NK-92 (cell line): Measurements from ENCODE around the gene STAT3.
"Not testable (repeated sequence)": the region's sequence is repeated elsewhere in the genome, so short reads cannot be mapped to it uniquely, and the experiment has no call there.

Source experiments
- DNase-seq: peaks from one replicate; lab custom pipeline; 2025; ENCODE audit not compliant: unreplicated experiment; lab: John Stamatoyannopoulos, UW

The STAT3 gene

DNA sequence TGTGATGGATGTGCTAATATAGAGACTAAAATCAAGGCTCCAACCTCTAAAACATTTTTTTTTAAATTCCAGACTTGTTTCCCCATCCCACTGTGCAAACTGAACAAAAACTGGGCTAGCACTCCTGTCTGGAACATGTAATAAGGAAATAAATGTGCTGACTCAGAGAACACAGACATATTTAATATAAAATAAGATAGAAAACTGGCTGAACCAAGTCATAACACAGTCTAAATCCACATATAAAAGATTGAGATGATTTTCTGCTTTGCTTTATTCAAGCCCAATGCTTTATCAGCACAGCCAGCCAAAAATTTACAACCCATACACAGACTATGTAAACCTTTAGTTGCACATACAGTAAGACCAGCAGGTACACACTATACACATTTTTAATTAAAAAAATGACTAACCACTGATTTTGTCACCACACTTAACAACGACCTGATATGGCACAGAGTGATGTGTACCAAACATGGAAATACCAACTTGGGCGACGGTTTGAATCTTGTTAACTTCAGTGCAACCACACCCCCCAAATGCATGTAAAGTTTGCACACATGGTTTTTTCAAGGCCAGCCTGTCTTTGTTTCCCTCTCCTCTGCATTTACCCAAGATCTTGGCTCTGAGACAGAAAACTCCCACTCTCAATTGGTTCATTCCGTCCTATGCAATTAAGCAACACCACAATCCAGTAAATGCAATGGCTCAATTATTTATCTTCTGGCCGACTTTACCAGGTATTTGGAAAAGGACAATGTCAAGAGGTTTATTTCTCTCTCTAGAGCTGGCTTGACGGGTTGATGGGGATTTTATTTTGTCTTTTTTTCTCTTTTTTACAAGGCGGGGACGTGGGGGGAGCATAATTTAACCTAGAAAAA, 1.2 kb downstream of the STAT3 start:
- no peak for DNase-seq

DNA sequence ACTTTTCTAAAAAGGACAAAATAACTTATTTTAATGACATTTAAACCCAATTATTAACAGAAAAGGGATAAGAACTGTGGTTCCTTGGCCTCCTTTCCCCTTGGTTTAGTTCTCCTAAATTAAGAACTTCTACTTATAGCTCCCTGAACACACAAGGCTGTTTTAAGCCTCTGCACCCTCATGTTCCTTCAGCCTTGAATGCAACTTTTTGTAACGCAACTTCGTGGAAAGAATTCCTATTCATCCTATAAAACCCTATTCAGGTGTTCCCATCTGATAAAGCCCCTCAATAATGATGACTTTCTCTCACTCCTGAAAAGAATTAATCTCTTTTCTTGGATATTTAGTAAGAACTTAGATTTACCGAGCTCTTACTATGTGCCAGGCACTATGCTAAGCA, 6.3 kb downstream of the STAT3 start:
- DNase-seq, result no peak

DNA sequence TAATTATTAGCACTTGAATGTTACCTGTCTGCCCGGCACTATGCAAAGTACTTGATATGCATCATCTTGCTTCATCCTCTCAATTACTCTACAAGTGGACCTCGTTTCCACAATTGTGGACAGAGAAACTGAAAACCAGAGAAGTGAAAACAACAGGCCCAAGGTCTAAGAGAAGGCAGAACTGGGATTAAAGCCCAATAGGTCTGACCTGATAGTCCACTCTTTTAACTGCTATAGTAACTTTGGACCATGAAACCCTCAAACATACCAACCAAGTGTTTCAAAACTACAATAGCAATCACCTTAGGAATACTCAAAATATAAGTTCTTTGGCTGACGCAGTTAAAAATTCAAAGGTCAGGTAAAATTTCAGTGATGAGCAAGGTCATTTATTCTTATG, 7.3 kb downstream of the STAT3 start:
- no peak for DNase-seq

DNA sequence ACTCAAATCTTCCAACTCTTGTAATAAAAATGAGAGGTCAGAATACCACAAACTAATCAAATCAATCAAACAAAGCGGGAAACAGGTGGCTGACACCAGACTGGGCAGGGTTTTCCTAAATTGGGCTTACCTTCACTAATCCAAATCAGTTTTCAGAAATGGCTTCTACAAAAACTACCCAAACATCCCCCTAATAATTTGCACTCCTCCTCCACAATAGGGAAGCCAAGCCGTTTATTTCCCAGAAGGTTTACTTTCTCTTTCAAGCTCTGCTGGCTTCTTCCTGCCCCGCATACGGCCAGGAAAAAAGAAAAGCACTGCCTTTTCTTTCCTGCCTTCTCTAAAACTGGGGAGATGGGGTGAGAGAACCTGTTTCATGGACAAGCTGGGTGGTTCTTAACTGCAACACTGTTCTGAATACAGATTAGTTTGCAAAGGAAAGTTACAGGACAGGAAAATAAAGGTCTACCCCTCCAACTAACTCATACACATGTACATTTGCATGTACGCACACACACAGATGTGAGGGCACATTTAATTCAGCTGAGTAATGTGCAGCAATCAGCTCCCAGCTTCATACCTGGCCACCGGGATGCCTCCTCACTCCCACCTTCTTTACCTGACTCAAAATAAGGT, 9.2 kb downstream of the STAT3 start:
- no peak for DNase-seq

DNA sequence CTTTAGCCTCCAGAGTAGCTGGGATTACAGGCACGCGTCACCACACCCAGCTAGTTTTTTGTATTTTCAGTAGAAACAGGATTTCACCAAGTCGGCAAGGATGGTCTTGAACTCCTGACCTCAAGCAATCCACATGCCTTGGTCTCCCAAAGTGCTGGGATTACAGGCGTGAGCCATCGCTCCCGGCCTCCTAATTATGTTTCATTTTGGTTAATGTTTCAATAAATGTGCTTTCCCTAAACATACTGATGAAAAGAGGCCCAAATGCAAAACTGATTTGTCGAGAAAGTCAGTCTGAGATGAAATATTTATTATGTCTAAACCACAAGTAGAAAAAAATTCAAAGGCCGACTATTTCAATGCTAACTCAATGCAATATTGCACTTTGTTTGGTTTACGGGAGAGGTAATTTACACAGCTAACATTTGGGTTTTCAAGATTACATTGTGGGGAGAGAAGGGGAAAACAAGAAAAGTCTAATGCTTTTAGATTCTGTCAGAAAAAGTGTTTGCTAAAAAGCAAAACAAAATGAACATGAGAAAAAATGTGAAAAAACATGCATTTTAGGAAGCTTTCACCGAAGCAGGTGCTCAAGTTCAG, 9.8 kb downstream of the STAT3 start:
- DNase-seq, result no peak

DNA sequence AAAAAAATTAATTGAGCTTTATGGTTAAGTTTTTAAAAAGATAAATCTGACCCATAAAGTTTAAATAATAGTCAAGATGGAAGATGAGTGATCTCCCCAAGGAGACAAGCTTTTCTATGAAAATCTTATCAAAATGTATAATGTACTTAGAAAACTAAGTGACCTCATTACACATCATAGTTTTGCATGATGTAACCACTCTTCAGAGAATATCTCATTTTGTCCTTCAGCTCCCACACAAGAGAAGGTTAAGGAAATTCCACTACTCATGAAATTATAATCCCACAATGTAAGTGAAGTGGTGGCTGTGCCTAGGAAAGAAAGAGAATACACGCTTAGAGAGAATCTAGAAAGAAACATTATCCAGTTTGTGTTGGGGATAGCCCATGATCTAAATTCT, 14.3 kb downstream of the STAT3 start:
- no peak for DNase-seq

DNA sequence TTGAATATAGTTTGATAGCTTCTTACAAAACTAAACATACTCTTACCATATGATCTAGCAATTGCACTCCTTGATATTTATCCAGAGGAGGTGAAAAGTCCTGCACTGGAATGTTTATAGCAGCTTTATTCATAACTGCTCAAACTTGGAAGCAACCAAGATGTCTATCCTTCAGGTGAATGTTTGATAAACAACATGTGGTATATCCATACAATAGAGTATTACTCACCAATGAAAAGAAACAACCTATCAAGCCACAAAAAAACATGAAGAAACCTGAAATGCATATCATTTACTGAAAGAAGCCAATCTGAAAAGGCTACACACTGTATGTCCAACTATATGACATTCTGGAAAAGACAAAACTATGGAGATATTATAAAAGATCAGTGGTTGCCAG, 16.1 kb downstream of the STAT3 start:
- no peak for DNase-seq

DNA sequence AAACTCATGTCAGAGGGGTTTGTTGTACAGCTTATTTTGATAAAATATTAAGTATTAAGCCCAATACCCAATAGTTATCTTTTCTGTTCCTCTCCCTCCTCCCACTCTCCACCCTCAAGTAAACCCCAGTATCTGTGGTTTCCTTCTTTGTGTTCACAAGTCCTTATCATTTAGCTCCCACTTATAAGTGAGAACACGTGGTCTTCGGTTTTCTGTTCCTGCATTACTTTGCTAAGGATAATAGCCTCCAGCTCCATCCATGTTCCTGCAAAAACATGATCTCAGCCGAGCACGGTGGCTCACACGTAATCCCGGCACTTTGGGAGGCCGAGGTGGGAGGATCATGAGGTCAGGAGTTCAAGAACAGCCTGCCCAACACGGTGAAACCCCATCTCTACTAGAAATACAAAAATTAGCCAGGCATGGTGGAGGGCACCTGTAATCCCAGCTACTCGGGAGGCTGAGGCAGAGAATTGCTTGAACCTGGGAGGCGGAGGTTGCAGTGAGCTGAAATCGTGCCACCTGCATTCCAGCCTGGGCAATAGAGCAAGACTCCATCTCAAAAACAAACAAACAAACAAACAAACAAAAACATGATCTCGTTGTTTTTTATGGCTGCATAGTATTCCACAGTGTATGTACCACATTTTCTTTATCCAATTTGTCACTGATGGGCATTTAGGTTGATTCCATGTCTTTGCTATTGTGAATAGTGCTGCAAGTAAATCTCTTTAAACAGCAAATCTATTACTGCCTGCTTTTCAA, 19.3 kb downstream of the STAT3 start:
- DNase-seq, result not testable (repeated sequence)

DNA sequence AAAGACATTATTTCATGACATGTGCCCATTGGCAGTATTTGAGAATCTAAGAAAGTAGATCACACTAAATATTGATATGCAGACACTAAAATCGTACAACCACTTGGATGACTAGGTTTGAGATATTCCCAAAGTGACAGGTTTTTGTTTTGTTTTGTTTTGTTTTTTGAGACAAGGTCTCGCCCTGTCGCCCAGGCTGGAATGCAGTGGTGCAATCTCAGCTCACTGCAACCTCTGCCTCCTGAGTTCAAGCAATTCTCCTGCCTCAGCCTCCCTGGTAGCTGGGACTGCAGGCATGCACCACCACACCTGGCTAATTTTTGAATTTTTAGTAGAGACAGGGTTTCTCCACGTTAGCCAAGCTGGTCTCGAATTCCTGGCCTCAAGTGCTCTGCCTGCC, 19.9 kb downstream of the STAT3 start:
- DNase-seq, result not testable (repeated sequence)

DNA sequence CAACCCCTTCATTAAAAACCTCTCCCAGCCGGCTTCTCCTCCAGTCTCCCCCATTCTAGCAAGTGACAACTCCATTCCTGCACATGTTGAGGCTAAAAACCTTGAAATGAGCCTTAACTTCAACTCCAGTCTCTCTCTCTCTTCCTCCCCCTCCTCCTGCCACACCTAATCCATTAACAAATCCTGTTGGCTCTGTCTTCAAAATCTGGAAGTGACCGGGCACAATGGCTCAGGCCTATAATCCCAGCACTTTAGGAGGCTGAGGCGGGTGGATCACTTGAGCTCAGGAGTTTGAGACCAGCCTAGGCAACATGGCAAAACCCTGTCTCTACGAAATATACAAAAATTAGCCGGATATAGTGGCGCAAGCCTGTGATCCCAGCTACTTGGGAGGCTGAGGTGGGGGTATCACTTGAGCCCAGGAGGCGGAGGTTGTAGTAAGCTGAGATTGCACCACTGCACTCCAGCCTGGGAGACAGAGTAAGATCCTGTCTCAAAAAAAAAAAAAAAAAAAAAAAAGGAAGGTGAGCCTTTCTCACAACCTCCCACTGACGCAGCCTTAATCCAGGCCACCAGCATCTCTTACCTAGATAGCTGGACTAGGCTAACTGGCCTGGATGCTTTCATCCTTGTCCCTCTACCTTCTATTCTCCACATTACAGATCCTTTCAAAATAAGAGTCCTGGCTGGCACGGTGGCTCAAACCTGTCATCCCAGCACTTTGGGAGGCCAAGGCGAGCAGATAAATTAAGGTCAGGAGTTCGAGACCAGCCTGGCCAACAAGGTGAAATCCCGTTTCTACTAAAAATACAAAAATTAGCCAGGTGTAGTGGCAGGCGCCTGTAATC, 21.8 kb downstream of the STAT3 start:
- not testable (repeated sequence) for DNase-seq

DNA sequence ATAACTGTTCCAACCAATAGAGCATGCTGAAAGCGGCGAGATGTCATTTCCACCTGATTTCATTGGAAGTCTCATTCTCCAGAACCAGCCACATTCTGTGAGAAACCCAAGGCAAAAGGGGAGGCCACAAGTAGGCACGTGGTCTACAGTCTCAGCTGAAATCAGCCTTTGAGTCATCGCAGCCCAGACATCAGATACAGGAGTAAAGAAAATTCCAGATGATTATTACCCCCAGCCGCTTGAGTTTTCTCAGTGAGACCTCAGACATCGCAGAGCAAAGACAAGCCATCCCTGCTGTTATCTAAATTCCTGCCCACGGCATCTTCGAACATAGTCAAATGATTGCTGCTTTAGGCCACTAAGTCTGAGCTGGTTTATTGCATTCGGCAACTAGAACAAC, 23.1 kb downstream of the STAT3 start:
- no peak for DNase-seq

DNA sequence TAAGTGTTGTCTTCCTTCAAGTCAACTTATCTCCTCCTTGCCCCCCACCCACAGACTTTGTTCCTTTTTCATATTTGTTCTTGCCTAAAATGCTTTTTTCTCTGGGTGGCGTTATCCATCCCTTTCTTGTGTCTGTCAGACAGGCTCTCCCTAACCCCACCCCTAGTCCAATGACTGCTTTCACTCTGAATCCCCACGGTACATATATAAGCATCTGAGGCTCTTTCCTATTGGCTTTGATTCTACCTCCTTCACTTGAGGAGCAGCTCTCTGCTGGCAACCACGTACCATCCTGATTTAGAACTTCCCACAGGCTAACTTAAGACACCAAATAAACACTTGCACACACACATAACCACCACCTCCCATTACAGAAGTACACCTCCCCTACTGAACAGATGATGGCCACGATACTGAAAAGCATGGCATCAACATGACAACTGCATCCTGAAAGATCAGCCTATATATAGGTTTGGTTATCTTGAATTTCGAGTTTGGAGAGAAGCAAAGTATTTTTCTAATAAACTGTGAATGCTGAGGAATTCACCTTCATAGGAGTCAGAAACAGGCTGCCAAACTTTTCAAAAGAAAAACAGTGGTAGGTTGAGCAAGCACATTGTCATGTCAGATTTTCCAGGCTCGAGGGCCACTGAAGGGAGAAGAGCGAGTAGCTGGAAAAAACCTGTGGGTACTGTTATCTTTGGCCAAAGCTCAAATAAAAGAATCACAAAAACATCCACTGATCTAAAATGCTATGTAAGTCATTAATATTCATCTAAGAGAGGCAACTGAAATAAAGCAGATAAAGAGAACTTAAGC, 24.3 kb downstream of the STAT3 start:
- DNase-seq, result no peak

DNA sequence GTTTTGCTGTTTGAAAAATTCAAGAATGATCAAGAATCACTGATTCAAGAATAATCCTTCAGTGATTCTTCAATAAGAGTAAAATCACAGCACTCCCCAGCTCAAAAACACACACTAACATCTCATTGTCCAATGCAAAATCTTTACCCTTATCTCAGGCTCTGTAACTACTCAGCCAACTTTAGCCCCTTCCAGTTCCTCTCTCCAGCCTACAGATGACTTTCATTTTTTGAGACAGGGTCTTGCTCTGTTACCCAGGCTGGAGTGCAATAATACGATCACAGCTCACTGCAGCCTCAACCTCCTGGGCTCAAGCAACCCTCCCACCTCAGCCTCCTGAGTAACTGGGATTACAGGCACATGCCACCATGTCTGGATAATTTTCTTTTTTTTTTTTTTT, 25.0 kb downstream of the STAT3 start:
- DNase-seq, result no peak

DNA sequence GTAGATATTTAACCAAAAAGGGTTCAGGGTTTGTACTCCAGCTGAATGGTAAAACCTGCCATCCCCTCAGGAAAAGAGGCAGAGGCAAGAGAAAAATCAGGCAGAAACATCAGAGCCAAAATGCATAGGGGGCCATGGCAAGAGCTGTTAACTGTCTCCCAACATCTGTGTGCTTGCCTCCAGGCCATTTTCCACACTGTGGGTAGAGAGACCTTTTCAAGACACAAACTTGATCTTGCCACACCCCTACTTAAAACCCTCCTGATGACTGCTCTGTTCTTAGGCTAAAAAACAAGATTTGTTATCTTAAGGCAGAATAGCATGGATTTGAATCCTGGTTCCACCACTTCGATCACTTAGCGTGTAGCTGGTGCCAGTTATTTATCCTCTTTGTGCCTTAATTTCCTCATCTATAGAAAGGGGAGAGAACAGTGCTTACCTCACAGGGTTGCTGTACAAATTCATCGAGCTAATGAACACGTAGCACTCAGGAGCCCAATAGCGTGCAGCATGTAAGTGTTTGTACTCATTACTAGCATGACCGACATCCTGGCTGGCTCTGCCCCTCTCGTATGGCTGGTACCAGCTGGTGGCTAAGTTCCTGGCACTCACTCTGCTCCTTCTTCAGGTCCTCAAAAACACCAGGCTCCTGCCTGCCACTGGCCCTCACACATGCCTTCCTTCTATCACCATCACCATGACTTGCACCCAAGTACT, 25.8 kb downstream of the STAT3 start:
- DNase-seq, result no peak

DNA sequence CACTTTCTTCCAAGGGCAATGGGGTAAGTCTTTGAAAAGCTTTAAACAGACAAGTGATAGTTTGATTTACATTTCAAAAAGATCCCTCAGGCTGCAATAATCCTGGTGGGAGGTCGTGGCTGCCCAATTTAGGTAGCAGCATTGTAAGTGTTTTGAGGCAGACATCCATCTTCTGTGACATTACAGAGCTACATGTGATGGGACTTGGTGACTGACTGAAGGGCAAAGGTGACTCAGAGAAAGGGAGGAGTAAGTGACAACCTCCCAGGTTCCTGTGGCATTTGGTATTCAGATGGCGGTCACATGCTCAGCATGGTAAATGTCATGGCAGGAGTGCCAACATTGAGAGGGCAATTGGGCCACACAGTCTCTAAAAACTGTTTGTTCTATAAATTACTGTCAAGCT, 26.5 kb downstream of the STAT3 start:
- DNase-seq, result no peak

DNA sequence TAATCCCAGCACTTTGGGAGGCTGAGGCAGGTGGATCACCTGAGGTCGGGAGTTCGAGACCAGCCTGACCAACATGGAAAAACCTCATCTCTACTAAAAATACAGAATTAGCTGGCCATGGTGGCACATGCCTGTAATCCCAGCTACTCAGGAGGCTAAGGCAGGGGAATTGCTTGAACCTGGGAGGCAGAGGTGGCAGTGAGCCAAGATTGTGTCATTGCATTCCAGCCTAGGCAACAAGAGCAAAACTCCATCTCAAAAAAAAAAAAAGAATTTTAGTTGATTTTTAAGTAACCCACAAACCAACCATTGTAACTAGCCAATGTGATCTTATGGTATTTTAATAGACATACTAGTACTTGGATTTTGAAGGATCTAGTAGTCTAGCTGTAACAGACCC, 27.9 kb downstream of the STAT3 start:
- not testable (repeated sequence) for DNase-seq

DNA sequence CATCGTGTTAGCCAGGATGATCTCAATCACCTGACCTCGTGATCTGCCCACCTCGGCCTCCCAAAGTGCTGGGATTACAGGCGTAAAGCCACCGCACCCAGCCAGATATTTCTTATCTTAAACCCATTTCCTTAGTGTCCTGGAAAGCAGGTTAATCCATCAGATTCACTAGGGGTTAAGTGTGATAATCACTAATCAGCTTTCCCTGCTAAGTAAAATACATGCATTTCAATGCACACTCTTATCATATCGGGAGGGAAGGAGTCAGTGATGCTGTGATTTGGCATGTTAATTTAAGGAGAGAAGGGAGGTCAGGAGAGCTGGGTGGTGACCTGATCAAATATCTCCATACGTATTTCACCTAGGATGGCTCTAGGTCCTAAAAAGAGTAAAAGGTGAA, 29.1 kb downstream of the STAT3 start:
- no peak for DNase-seq

DNA sequence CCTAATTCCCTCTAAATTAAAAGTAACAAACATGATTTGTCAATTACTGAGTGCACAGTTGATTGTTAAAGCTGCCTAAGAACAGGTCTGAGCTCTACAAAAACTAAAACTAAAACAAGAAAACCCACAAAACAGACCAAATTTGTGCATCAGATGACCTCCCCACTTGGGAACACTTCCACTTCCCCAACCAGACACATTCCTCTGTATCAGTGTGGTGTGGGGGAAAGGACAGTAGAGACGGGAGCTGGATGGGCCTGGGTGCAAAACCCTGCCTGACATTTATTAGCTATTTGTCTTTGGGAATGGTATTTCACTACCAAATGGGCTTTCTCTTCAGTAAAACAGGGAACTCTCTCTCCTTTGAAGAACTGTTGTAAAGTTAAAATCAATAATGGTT, 29.8 kb downstream of the STAT3 start:
- no peak for DNase-seq
